Measurements from ENCODE around the gene SND1. TPM values are rescaled to one million over a fixed set of nuclear protein-coding genes. Genes with fewer than 3 reads are reported as not detected.

The SND1 gene
- total and polyA plus RNA-seq, 10 of the 15 experiments (the other 5 are each of a cell fraction or from before 2014, with no cell fraction given): 52.4 to 270 (median 146) TPM

DNA sequence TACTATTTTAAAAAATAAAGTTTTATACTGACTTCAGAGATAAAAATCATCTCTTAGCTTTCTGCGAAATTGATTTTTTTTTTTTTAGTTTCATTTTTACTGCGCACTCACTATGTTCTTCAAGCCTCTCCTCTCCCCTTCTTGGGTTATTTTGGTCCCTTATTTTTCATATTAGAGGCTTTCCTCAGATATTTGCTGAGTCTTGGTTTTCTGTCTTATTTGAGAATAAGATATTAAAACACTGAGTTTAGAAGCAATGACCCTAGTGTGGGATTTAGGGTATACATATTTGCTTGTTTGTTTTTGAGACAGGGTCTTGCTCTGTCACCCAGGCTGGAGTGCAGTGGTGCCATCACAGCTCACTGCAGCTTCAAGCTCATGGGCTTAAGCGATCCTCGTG is 59.9 kb downstream of the SND1 start (continued):
- TF ChIP-seq NFIC (IDR thresholded peaks at IDR 0.05; ENCODE audit: low read depth, low read length) (no peak), TBL1XR1 (IDR thresholded peaks at IDR 0.05; ENCODE audit: low read depth, low read length) (no peak)

DNA sequence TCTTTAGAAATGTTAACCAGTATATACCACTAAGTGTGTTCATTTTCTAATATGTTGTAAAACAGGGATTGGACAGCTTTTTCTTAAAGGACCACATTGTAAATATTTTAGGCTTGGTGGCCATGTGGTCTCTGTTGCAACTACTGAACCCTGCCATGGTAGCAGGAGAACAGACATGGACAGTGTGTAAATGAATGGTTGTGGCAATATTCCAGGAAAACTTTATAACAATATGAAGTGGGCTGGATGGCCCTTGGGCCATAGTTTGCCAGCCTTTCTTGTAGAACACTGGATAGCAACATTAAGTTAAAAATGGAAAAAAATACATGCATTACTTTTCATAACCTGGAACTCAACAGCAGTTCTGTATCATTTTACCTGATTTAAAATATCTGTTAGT is 61.0 kb downstream of the SND1 start:
- ChIA-PET POLR2A (no interaction called here), SMC1A (ENCODE audit: uncharacterized antibody, unreplicated experiment) (interaction anchor here (1.3 kb wide), 1 partner anchor 13 kb away, joined by 3 read pairs; no protein-coding TSS in a partner anchor), CTCF (interaction anchor here (0.9 to 2.2 kb wide), 3 partner anchors 80 to 496 kb away, joined by 3 to 8 read pairs (median 8); no protein-coding TSS in a partner anchor), RAD21 (ENCODE audit: unreplicated experiment) (interaction anchor here (1.0 to 1.2 kb wide), 2 partner anchors 9 to 497 kb away, joined by 3 to 6 read pairs; no protein-coding TSS in a partner anchor)
- intact Hi-C loops (cut with micrococcal nuclease; ENCODE audit: unreplicated experiment): loop anchor here (10.0 kb wide), 1 partner anchor 222 kb away; no protein-coding TSS in a partner anchor
- no peaks in the 10 kb centered on the region for H3K27me3 ChIP-seq (replicated peaks in 1 of 2; ENCODE audit: control insufficient read depth in 2 of 2, insufficient read depth in 2 of 2, low read length in 1 of 2)
- H3K4me3 ChIP-seq: no peak overlapping the region
- no peak for FAIRE-seq
- in situ Hi-C loops (cut with MboI): loop anchor here (5.0 kb wide), 1 partner anchor 494 kb away; no protein-coding TSS in a partner anchor
- H3K36me3 ChIP-seq (ENCODE audit: control insufficient read depth in 2 of 2, insufficient read depth in 2 of 2, low read length in 1 of 2): peaks cover 13 to 51% of the 10 kb centered on the region in 2 experiments
- TF ChIP-seq CHD2 (IDR thresholded peaks at IDR 0.05; ENCODE audit: borderline replicate concordance, low read depth, low read length): no peak
- TF ChIP-seq ZNF274 (IDR thresholded peaks at IDR 0.05; ENCODE audit: insufficient read depth, insufficient read length): no peak
- TF ChIP-seq PAX5 (IDR thresholded peaks at IDR 0.05; ENCODE audit: borderline replicate concordance, low read depth, low read length): no peak
- TF ChIP-seq PAX8 (IDR thresholded peaks at IDR 0.05): no peak
- TF ChIP-seq MTA2 (IDR thresholded peaks at IDR 0.05; ENCODE audit: low read depth): no peak
- TF ChIP-seq RUNX3 (IDR thresholded peaks at IDR 0.05; ENCODE audit: low read length): no peak
- TF ChIP-seq, protein P1, sequence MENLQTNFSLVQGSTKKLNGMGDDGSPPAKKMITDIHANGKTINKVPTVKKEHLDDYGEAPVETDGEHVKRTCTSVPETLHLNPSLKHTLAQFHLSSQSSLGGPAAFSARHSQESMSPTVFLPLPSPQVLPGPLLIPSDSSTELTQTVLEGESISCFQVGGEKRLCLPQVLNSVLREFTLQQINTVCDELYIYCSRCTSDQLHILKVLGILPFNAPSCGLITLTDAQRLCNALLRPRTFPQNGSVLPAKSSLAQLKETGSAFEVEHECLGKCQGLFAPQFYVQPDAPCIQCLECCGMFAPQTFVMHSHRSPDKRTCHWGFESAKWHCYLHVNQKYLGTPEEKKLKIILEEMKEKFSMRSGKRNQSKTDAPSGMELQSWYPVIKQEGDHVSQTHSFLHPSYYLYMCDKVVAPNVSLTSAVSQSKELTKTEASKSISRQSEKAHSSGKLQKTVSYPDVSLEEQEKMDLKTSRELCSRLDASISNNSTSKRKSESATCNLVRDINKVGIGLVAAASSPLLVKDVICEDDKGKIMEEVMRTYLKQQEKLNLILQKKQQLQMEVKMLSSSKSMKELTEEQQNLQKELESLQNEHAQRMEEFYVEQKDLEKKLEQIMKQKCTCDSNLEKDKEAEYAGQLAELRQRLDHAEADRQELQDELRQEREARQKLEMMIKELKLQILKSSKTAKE (IDR thresholded peaks at IDR 0.05; ENCODE audit: low read depth, poor library complexity, severe bottlenecking): no peak
- TF ChIP-seq TCF12 (IDR thresholded peaks at IDR 0.05; ENCODE audit: low read depth, low read length): no peak
- no peak for TF ChIP-seq BMI1 (IDR thresholded peaks at IDR 0.05; ENCODE audit: borderline replicate concordance)
- TF ChIP-seq KLF5 (IDR thresholded peaks at IDR 0.05; ENCODE audit: partially characterized antibody): no peak
- TF ChIP-seq TAF1 (IDR thresholded peaks at IDR 0.05; ENCODE audit: borderline replicate concordance, low read depth, low read length): no peak
- TF ChIP-seq MXI1 (IDR thresholded peaks at IDR 0.05; ENCODE audit: low read depth, low read length): no peak
- TF ChIP-seq, protein P2, sequence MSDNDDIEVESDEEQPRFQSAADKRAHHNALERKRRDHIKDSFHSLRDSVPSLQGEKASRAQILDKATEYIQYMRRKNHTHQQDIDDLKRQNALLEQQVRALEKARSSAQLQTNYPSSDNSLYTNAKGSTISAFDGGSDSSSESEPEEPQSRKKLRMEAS (IDR thresholded peaks at IDR 0.05; ENCODE audit: low read depth, low read length): no peak
- no peak for TF ChIP-seq STAT3 (IDR thresholded peaks at IDR 0.05; ENCODE audit: low read depth, low read length)
- TF ChIP-seq YBX1 (IDR thresholded peaks at IDR 0.05): no peak
- no peak for TF ChIP-seq RFX5 (IDR thresholded peaks at IDR 0.05; ENCODE audit: low read depth, low read length)
- no peak for DNase-seq (ENCODE audit: low read depth, low spot score)
- no peak overlapping the region for H3K9ac ChIP-seq (ENCODE audit: control insufficient read depth, insufficient read depth, low read length)
- no peaks in the 10 kb centered on the region for H3K4me1 ChIP-seq (ENCODE audit: control insufficient read depth, insufficient read depth, low read length)
- peaks cover 2% of the 10 kb centered on the region for H4K20me1 ChIP-seq (ENCODE audit: control insufficient read depth, insufficient read depth)
- no peak for ATAC-seq
- no peak overlapping the region for H3K4me2 ChIP-seq (ENCODE audit: control insufficient read depth, insufficient read depth)
- peaks cover 10% of the 10 kb centered on the region for H3K9me3 ChIP-seq (replicated peaks; ENCODE audit: control insufficient read depth, insufficient read depth, low read length)
- no TSS peak for BruUV-seq (replicated peaks)
- H2AFZ ChIP-seq (ENCODE audit: control insufficient read depth, low read depth, low read length): no peak overlapping the region
- H3K27ac ChIP-seq (ENCODE audit: control insufficient read depth, insufficient read depth): no peak overlapping the region
- peaks cover 16% of the 10 kb centered on the region for H3K79me2 ChIP-seq (ENCODE audit: control insufficient read depth, insufficient read depth, low read length)

Measured in GM12878 (cell line).